IPS-20b (cell line): ENCODE results near the gene NUP133.
"Not testable (repeated sequence)": the region's sequence is repeated elsewhere in the genome, so short reads cannot be mapped to it uniquely, and the experiment has no call there.

Experiments
- H3K27ac ChIP-seq: one replicate; pipeline ENCODE4 v1.5.1; 2013; ENCODE audit warnings: low read length
- H3K27me3 ChIP-seq: 2 replicates; pipeline ENCODE4 v1.6.1; 2013; ENCODE audit warnings: mild to moderate bottlenecking, low read length, inconsistent platforms; ENCODE audit not compliant: insufficient read depth
- H3K36me3 ChIP-seq: 2 replicates; pipeline ENCODE4 v1.6.1; 2013; ENCODE audit warnings: low read depth, mild to moderate bottlenecking, inconsistent platforms, low read length, moderate library complexity; ENCODE audit not compliant: insufficient read depth
- H3K4me1 ChIP-seq: 2 replicates; pipeline ENCODE4 v1.6.1; 2013; ENCODE audit warnings: mild to moderate bottlenecking, control low read depth, inconsistent platforms, low read length, moderate library complexity; ENCODE audit not compliant: insufficient read depth
- H3K4me3 ChIP-seq: 2 replicates; pipeline ENCODE4 v1.5.1; 2013; ENCODE audit warnings: mild to moderate bottlenecking, low read length, inconsistent platforms
- H3K9ac ChIP-seq: 2 replicates; pipeline ENCODE4 v1.6.1; 2013; ENCODE audit warnings: low read depth, mild to moderate bottlenecking, inconsistent platforms, low read length, moderate library complexity
- H3K9me3 ChIP-seq: 2 replicates; pipeline ENCODE4 v1.6.1; 2013; ENCODE audit warnings: mild to moderate bottlenecking, low read depth, low read length, inconsistent platforms; ENCODE audit not compliant: insufficient read depth

NUP133 gene

DNA sequence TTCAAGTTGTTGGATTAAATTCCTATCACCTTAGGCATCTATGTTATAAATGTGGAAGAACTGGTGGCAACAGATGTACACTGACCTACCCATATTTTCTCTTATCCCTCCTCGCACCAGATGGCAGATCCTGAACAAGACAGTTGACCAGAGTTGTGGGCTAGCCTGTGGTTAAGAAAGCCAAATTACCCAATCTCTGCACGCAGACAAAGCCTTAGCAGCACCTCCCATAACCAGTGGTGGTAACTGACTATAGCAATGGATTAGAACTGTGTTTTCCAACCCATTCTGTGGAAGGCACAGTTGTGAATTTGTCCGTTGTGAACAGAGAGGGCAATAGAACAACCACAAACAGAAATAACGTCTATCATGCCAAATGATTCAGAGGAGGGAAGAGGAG, 29.8 kb upstream of the NUP133 start:
- no peaks in the 10 kb centered on the region for H3K4me1 ChIP-seq
- H3K27me3 ChIP-seq: no peaks in the 10 kb centered on the region
- H3K36me3 ChIP-seq: peaks cover 51% of the 10 kb centered on the region
- no peaks in the 10 kb centered on the region for H3K9me3 ChIP-seq
- H3K4me3 ChIP-seq: no peak overlapping the region
- H3K9ac ChIP-seq: no peak overlapping the region
- no peak overlapping the region for H3K27ac ChIP-seq

DNA sequence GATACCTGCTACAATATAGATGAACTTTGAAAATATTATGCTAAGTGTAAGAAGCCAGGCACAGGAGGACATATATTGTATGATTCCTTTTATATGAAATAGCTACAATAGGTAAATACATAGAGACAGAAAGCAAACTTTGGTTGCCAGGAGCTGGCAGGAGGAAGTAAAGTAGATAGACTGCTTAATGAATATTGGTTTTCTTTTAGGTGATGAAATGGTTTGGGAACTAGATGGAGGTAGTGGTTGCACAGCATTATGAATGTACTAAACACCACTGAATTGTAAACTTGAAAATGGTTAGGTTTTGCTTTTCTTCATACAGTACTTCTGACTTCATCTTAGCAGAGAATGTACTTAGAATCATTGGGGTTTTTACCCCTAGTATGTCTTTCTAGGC, 28.8 kb upstream of the NUP133 start:
- no peak overlapping the region for H3K4me3 ChIP-seq
- H3K9ac ChIP-seq: no peak overlapping the region
- no peaks in the 10 kb centered on the region for H3K27me3 ChIP-seq
- H3K9me3 ChIP-seq: no peaks in the 10 kb centered on the region
- H3K36me3 ChIP-seq: peaks cover 55% of the 10 kb centered on the region
- H3K4me1 ChIP-seq: no peaks in the 10 kb centered on the region
- H3K27ac ChIP-seq: no peak overlapping the region

DNA sequence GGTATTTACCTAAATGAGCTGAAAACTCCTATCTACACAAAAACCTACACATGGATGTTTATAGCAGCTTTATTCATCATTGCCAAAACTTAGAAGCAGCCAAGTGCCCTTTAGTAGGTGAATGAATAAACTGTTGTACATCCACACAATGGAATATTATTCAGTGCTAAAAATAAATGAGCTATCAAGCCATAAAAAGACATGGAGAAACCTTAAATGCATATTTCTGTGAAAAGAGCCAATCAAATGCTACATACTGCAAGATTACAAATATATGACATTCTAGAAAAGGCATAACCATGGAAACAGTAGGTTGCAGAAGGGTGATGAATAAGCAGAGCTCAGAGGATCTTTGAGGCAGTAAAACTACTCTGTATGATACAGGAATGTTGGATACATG, 27.1 kb upstream of the NUP133 start:
- Histone ChIP-seq H3K4me3 (no peak overlapping the region), H3K9ac (no peak overlapping the region), H3K27me3 (no peaks in the 10 kb centered on the region), H3K36me3 (peaks cover 54% of the 10 kb centered on the region), H3K27ac (no peak overlapping the region), H3K4me1 (no peaks in the 10 kb centered on the region), H3K9me3 (no peaks in the 10 kb centered on the region)

DNA sequence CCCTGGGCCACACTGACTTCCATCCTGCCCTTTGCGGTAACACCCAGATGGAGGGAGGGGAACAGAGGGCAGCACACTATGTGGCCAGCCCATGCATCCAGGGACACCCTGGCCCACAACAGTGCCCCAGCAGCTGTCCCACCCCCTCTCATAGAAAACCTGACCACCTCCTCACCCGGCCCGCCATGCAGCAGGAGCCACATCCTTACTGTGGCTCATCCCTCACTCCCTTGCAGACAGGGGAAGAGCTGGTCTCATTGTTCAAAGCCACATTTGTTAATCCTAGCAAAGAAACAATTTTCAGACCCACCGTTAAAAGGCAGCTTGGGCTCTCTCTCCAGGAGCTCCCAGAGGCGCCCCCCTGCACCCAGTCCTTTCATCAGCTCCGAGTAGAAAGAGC, 23.2 kb upstream of the NUP133 start:
- Histone ChIP-seq H3K27me3 (no peaks in the 10 kb centered on the region), H3K27ac (no peak overlapping the region), H3K9ac (no peak overlapping the region), H3K9me3 (no peaks in the 10 kb centered on the region), H3K36me3 (peaks cover 43% of the 10 kb centered on the region), H3K4me3 (no peak overlapping the region), H3K4me1 (no peaks in the 10 kb centered on the region)

DNA sequence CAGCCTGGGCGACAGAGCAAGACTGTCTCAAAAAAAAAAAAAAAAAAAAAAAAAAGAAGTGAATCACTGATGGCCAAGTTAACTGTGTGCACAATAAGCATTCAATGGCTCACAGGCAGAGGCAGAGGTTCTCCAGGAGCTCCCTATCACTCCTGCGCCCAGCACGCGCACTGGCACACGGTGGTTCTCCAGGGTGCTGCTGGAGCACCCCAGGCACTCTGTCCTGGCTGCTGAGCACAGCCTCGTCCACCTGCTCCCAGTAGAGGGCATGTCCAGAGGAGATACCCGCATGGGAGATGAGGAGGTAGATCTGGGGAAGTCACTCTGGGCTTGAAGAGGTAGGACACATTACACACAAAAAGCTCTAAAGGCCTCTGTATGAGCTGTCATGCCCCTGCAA, 21.5 kb upstream of the NUP133 start:
- no peaks in the 10 kb centered on the region for H3K9me3 ChIP-seq
- no peak overlapping the region for H3K27ac ChIP-seq
- H3K9ac ChIP-seq: no peak overlapping the region
- H3K36me3 ChIP-seq: peaks cover 37% of the 10 kb centered on the region
- H3K4me3 ChIP-seq: no peak overlapping the region
- H3K4me1 ChIP-seq: no peaks in the 10 kb centered on the region
- H3K27me3 ChIP-seq: no peaks in the 10 kb centered on the region

DNA sequence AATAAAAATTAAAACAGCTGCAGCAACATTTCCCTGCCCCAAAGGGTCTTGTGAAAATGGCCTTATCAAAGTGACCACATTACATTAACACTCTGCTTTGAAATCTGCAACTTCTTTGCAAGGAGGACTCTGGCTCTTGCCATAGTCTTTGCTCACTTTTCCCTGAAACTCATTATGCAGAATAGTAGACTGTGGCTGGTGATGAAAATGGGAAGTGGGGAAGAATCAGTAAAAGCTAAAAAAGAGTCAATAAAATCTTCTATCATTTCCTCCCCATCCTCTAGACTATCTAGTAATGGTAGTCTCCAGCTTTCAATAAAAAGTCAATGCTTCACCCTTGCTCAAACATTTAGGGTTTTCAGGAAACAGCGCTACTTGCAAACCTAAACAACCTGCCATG, 18.6 kb upstream of the NUP133 start:
- H3K9me3 ChIP-seq: no peaks in the 10 kb centered on the region
- H3K4me3 ChIP-seq: no peak overlapping the region
- H3K27ac ChIP-seq: no peak overlapping the region
- no peaks in the 10 kb centered on the region for H3K27me3 ChIP-seq
- peaks cover 27% of the 10 kb centered on the region for H3K36me3 ChIP-seq
- H3K9ac ChIP-seq: no peak overlapping the region
- no peaks in the 10 kb centered on the region for H3K4me1 ChIP-seq

DNA sequence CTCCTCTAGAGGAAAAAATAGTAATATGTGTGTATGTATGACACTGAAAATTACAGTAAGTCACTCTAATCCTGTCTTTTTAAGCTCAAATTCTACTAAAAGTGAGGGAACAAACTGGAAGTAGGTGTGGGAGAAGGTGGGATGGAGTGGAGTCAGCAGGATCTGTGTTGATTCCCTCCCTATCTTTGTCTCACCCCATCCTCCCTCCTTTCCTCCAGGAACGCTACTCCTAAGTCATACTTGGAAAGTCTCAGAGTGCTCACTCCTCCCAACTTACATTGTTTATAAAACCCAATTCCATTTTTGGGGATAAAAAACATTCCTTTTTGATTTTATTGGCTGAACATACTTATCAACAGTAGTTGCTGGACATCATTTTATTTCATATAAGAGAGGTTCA, 14.9 kb upstream of the NUP133 start:
- Histone ChIP-seq H3K27me3 (no peaks in the 10 kb centered on the region), H3K9ac (no peak overlapping the region)

DNA sequence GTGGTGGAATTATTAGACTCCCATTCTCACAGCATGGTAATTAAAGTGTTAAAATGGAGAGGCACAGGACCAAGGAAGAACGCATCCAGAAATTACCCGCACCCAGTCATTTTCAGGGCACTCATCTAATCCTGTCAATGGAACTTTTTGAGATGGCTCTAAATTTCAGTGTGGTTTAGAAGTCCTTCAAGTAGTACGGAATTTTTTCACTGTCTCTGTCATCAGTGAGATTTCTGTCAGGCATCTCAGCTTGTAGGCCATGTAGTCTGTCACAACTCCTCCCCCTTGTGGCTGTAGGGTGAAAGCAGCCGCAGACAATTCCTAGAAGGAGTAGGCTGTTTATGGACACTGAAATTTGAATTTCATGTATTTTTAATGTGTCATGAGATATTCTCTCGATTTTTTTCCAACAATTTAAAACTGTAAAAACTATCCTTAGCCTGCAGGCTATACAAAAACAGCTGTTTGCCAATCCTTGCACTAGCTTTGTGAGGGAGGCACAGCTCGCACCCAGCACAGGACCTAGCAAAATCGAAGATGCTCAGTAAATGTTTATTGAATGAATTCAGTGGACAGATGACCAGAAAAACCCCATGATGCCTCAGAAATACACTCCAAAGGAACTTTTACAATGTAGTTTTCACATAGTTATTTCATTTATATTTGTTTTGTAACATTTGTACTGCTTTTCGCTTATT, 6.6 kb upstream of the NUP133 start:
- H3K9me3 ChIP-seq: no peaks in the 10 kb centered on the region
- no peak overlapping the region for H3K9ac ChIP-seq
- H3K4me1 ChIP-seq: no peaks in the 10 kb centered on the region; the same call in 1 of the 2 replicates
- no peak overlapping the region for H3K4me3 ChIP-seq
- H3K36me3 ChIP-seq: no peaks in the 10 kb centered on the region; the same call in none of the 2 replicates
- H3K27me3 ChIP-seq: no peaks in the 10 kb centered on the region
- no peak overlapping the region for H3K27ac ChIP-seq

More for the DNA sequence above, 14.9 kb upstream of the NUP133 start:
- Histone ChIP-seq H3K36me3 (peaks cover 5% of the 10 kb centered on the region), H3K4me1 (no peaks in the 10 kb centered on the region), H3K27ac (no peak overlapping the region), H3K9me3 (no peaks in the 10 kb centered on the region), H3K4me3 (no peak overlapping the region)

DNA sequence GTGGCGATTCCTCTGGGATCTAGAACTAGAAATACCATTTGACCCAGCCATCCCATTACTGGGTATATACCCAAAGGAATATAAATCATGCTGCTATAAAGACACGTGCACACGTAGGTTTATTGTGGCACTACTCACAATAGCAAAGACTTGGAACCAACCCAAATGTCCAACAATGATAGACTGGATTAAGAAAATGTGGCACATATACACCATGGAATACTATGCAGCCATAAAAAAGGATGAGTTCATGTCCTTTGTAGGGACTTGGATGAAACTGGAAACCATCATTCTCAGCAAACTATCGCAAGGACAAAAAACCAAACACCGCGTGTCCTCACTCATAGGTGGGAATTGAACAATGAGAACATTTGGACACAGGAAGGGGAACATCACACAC, 3.5 kb upstream of the NUP133 start:
- not testable (repeated sequence) for H3K27me3 ChIP-seq, H3K36me3 ChIP-seq, H3K27ac ChIP-seq, H3K9ac ChIP-seq, H3K4me1 ChIP-seq, H3K9me3 ChIP-seq, H3K4me3 ChIP-seq

DNA sequence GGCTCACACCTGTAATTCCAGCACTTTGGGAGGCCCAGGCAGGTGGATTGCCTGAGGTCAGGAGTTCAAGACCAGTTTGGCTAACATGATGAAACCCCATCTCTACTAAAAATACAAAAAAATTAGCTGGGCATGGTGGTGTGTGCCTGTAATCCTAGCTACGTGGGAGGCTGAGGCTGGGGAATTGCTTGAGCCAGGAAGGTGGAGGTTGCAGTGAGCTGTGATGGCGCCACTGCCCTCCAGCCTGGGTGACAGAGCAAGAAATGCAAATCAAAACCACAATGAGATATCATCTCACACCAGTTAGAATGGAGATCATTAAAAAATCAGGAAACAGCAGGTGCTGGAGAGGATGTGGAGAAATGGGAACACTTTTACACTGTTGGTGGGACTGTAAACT, 3.1 kb upstream of the NUP133 start:
- not testable (repeated sequence) for H3K27ac ChIP-seq, H3K27me3 ChIP-seq, H3K36me3 ChIP-seq, H3K4me3 ChIP-seq, H3K9me3 ChIP-seq, H3K4me1 ChIP-seq, H3K9ac ChIP-seq

DNA sequence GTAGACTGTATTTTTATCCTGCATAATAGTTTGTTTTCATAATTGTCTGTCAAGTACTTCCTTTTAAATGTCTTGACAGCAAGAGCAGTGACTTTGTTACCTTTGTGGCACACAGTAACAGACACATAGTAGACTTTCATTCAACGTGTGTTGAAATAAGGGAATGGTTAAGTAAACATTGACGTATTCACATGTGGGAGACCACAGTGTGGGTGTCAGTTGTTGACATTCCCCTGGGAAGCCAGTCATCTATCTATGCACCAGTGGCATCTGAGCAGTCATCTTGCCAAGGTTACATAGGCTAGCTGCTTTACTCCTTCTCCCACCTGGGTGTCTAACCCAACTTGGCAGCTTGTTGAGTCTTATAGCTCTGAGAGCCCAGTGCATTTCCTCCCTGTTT, 1.4 kb upstream of the NUP133 start:
- no peak overlapping the region for H3K9ac ChIP-seq
- H3K9me3 ChIP-seq: no peaks in the 10 kb centered on the region
- H3K27me3 ChIP-seq: no peaks in the 10 kb centered on the region
- H3K4me1 ChIP-seq: peaks cover 6% of the 10 kb centered on the region
- H3K4me3 ChIP-seq: no peak overlapping the region
- H3K36me3 ChIP-seq: peaks cover 7% of the 10 kb centered on the region
- H3K27ac ChIP-seq: no peak overlapping the region

DNA sequence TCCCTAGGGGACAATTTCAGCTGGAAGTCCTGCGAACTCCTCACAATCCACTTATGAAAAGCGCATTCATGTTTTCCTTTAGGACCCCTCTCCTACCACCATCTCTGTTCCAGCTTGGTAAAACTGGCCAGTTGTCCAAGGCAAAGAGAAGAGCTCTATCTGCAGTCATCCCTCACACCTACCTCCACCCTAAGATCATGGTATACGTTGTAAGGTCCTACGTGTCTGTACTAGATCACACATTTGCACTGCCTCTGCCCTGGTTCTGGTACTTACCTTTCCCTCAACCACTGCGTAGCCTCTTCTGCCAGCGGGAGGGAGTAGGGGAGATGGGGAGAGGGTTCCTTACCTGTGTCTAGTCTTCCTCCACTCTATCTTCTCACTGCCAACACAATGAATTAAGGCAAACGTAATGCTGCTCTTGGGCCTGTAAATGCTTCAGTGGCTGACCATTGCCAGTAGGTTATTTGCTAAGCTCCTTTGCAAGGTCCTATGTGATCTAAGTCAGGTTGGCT, 739 bp upstream of the NUP133 start:
- H3K4me1 ChIP-seq: peaks cover 6% of the 10 kb centered on the region; the same call in 1 of the 2 replicates
- H3K4me3 ChIP-seq: peak overlapping the region; percentile 86
- H3K9ac ChIP-seq: peak overlapping the region; percentile 98
- H3K27me3 ChIP-seq: no peaks in the 10 kb centered on the region
- peak overlapping the region; percentile 26 for H3K27ac ChIP-seq
- H3K9me3 ChIP-seq: no peaks in the 10 kb centered on the region
- H3K36me3 ChIP-seq: peaks cover 14% of the 10 kb centered on the region
